ENCODE data around the gene SLC9A1.
A peak's percentile ranks its signal among the peaks of the same experiment; 100 is the strongest.

Gene SLC9A1

GRCh38 chr1:27070390-27071048 lies 84.4 kb downstream of the SLC9A1 start:
- DNase-seq (ENCODE audit: low spot score): peak; percentile 10

DNA sequence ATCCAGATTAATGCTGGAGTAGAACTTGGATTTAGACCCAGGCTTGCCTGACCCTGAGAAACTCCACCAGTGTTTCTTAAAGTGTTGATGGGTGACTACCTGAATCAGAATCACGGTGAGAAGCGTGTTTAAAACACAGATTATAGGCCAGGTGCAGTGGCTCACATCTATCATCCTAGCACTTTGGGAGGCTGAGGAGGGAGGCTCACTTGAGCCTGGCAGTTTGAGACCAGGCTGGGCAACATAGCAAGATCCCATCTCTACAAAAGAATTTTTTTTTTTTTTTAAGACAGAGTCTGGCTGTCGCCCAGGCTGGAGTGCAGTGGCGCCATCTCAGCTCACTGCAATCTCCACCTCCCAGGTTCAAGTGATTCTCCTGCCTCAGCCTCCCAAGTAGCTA lies 86.0 kb downstream of the SLC9A1 start:
- DNase-seq (ENCODE audit: low spot score): no peak

DNA sequence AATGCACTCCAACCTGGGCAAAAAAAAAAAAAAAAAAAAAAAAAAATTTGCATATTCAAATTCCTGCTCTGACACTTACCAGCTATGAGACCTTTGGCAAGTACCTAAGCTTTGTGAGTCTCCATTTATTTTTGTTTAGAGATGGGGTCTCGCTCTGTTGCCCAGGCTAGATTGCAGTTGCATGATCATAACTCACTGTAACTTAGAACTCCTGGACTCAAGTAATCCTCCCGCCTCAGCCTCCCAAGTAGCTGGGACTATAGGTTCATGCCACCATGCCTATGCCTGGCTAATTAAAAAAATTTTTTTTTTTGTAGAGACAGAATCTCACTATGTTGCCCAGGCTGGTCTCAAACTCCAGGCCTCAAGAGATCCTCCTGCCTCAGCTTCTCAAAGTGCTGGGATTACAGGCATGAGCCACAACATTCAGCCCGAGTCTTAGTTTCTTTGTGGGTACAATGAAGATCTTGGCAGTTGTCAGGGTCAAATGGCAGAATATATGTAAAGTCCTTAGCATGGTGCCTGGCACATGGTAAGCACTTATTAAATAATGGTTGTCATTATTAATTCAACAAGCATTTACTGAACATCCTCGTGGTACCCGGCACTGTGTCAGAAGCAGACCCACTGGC lies 88.8 kb downstream of the SLC9A1 start:
- no peak for DNase-seq (ENCODE audit: low spot score)

DNA sequence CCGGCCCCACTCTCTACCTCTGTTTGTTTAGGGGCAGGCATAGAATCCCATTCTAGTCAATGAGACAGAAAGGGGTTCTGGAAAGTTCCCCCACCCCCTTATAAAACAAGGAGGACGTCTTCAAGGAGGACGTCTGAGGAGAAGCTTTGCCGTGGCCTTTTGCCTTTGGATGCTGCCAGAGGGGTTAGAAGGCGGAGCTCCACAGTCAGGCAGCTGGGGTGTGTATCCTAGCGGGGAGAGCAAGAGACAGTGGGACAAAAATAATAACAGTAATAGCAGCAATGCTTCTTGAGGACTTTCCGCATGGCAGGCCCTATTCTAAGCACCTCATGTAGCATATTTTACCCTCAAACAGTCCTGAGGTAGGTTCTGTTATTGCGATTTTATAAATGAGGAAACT lies 94.0 kb downstream of the SLC9A1 start:
- DNase-seq (ENCODE audit: low spot score): no peak

GRCh38 chr1:27058966-27059669 lies 95.8 kb downstream of the SLC9A1 start:
- DNase-seq (ENCODE audit: low spot score): no peak

- peak; percentile 30 for DNase-seq (ENCODE audit: low spot score)
These were observed 96.9 kb downstream of the SLC9A1 start for GRCh38 chr1:27057801-27058625.

- no peak for DNase-seq (ENCODE audit: low spot score)
These were observed 97.5 kb downstream of the SLC9A1 start for GRCh38 chr1:27057389-27057788.

GRCh38 chr1:27053977-27054753 lies 100.8 kb downstream of the SLC9A1 start:
- no peak for DNase-seq (ENCODE audit: low spot score)

DNA sequence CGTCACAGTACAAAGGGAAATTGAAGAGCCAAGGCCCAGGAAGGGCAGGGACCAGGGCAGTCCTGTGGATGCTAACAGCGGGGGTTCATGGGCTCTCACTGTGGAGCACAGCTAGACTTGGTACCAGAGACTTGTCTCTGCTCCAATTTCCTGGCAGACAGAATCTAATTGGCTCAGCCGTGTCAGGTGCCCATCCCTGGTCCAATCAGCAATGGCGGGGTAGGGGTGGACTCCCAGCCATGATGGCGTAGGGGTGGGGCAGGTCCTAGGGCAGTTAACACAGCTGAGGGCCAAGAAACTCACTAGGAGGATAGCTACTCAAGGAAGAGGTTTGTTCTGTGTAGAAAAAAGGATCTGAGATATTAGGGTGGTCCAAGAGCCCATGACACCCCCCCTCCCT lies 102.4 kb downstream of the SLC9A1 start:
- DNase-seq (ENCODE audit: low spot score): no peak

DNA sequence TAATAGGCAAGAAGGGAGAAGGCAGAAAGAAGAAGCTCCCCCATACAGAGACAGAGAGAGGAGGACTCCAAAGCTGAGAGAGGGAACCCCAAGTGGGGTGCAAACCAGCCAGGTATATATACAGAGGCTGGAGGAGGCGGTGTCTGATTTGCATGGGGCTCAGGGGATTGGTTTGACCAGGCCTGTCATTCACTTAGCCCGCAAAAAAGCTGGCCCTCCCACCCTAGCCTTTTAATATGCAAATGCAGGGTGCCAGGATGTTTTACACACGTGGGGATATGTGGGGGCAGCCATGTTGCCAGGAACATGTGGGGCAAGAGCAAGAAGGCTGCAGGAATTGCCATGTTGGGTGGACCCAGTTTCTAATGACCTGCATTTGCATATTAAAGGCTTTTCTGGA lies 105.3 kb downstream of the SLC9A1 start:
- DNase-seq (ENCODE audit: low spot score): no peak

- no peak for DNase-seq (ENCODE audit: low spot score)
These were observed 105.8 kb downstream of the SLC9A1 start for GRCh38 chr1:27049100-27049499.

Data from pons (tissue), 1 donor.